ENCODE measurements around the gene SBF2. TPM values are rescaled to one million over a fixed set of nuclear protein-coding genes. Genes with fewer than 3 reads are reported as not detected.
A peak's percentile ranks its signal among the peaks of the same experiment; 100 is the strongest.

The SBF2 gene
- total RNA-seq, 4 donors from 2014 or later: 75.0 to 104 (median 86.9) TPM

DNA sequence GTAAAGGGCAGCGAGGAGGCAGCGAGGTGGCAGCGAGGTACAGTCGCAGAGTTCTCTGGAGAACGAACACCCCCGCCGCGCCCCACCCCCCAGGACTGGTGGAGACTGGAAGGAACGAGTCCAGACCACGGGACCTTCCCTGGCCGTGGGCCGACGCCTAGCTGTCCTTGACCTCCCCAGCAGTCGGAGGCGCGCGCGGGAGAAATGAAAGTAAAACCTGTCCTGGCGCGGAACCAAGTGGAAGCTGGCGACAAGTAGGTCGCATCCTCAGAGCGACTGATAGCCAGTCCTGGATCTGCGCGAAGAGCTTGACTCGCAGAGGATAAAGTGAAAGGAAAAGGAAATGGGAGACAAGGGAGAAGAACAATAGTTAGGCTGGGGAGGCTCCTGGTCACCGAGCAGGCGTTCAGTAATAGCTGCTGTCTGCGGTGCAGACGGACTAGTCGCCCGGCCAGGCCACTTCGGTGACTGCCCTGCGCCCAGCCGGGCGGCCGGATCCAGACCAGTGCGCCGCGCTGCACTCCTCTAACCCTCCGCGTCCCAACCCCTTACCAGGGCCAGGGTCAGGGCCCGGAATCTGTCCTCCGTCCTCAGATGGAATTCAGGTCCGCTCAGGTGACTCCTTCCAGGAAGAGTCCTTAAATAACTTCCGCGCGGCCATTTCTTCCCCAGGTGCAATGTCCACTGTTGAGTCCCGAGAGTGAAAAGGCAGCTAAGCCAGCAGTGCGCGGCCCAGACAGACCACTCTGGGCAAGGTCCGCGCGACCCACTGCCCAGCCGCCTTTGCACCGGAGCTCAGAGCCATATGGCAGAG lies 8.9 kb upstream of the SBF2 start:
- 2 to 4% methylated on average over 48 to 56 of the region's 56 CpGs for WGBS, 2 donors
- H3K27me3 ChIP-seq: no peaks in the 10 kb centered on the region
- peaks cover 0 to 44% (median 18%) of the 10 kb centered on the region in 4 donors for H3K4me1 ChIP-seq
- no peaks in the 10 kb centered on the region for H3K9me3 ChIP-seq
- H3K4me3 ChIP-seq: peak overlapping the region; percentile 69 to 84 (median 74)
- no peaks in the 10 kb centered on the region for H3K36me3 ChIP-seq
- TF ChIP-seq EP300 (IDR thresholded peaks at IDR 0.05) (peak in 1 of 2 donors; percentile 86), POLR2A (IDR thresholded peaks at IDR 0.05) (peak in 1 of 2 donors; percentile 50)
- TF ChIP-seq, protein P1, sequence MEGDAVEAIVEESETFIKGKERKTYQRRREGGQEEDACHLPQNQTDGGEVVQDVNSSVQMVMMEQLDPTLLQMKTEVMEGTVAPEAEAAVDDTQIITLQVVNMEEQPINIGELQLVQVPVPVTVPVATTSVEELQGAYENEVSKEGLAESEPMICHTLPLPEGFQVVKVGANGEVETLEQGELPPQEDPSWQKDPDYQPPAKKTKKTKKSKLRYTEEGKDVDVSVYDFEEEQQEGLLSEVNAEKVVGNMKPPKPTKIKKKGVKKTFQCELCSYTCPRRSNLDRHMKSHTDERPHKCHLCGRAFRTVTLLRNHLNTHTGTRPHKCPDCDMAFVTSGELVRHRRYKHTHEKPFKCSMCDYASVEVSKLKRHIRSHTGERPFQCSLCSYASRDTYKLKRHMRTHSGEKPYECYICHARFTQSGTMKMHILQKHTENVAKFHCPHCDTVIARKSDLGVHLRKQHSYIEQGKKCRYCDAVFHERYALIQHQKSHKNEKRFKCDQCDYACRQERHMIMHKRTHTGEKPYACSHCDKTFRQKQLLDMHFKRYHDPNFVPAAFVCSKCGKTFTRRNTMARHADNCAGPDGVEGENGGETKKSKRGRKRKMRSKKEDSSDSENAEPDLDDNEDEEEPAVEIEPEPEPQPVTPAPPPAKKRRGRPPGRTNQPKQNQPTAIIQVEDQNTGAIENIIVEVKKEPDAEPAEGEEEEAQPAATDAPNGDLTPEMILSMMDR (IDR thresholded peaks at IDR 0.05): peak in 2 of 5 experiments; percentile 6 to 13
- H3K27ac ChIP-seq: peak overlapping the region; percentile 68 to 89 (median 81)
- DNase-seq (ENCODE audit: low spot score in 2 of 2): peak; percentile 84 to 86

GRCh38 chr11:10302359-10302743 lies 8.3 kb upstream of the SBF2 start:
- Histone ChIP-seq H3K27ac (peak overlapping the region; percentile 68 to 89 (median 81)), H3K4me3 (peak overlapping the region; percentile 69 to 84 (median 74)), H3K27me3 (no peaks in the 10 kb centered on the region), H3K36me3 (no peaks in the 10 kb centered on the region), H3K9me3 (no peaks in the 10 kb centered on the region), H3K4me1 (peaks cover 0 to 38% (median 17%) of the 10 kb centered on the region in 4 donors)
- 44 to 47% methylated on average over 9 to 10 of the region's 10 CpGs for WGBS, 2 donors
- no peak for TF ChIP-seq EP300 (IDR thresholded peaks at IDR 0.05)
- no peak for TF ChIP-seq POLR2A (IDR thresholded peaks at IDR 0.05)
- TF ChIP-seq, protein P1 (IDR thresholded peaks at IDR 0.05): no peak
- no peak for DNase-seq (ENCODE audit: low spot score in 2 of 2)

DNA sequence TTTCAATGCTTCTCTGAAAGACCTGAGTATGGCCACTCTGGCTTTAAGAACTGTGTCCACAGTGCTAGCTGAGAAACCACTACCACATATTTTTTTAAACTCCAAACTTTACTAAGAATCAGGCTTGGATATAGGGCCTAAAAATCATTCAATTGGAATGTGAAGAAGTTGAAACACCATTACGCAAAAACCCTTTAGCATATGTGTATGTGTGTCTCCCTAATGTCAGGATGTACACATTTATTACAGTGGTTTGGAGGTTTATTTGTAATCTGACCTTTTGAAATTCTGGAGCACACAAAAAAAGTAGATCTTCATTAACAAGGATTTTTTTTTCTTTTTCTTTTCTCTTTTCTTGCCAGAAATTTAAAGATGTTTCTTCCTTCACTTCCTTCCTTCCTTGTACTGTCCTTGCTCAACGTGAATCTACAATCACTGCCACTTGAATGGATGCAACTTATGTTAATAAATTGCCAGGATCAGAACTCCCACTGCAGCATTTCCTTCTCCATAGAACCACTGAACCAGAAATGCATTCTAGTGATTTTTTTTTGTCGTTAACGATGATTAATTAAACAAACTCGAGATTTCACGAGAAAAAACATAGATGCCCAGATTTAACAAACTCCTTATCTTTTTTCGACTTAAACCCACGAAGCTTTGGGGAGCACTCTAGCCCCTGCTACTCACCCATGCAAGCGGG lies 7.8 kb upstream of the SBF2 start:
- H3K4me3 ChIP-seq: peak overlapping the region in 3 of 4 donors; percentile 69 to 84 (median 80)
- no peaks in the 10 kb centered on the region for H3K36me3 ChIP-seq
- TF ChIP-seq EP300 (IDR thresholded peaks at IDR 0.05) (no peak), POLR2A (IDR thresholded peaks at IDR 0.05) (no peak)
- TF ChIP-seq, protein P1 (IDR thresholded peaks at IDR 0.05): no peak
- peaks cover 0 to 32% (median 14%) of the 10 kb centered on the region in 4 donors for H3K4me1 ChIP-seq
- peak overlapping the region; percentile 68 to 89 (median 81) for H3K27ac ChIP-seq
- H3K9me3 ChIP-seq: no peaks in the 10 kb centered on the region
- no peaks in the 10 kb centered on the region for H3K27me3 ChIP-seq
- DNase-seq (ENCODE audit: low spot score in 2 of 2): no peak
- whole genome bisulfite sequencing, 2 donors: 59 to 68% methylated on average over 9 of the region's 9 CpGs

GRCh38 chr11:10298342-10298741 lies 4.3 kb upstream of the SBF2 start:
- WGBS, 2 donors: 74 to 75% methylated on average over 5 of the region's 5 CpGs
- TF ChIP-seq, protein P1 (IDR thresholded peaks at IDR 0.05): no peak
- TF ChIP-seq EP300 (IDR thresholded peaks at IDR 0.05) (no peak), POLR2A (IDR thresholded peaks at IDR 0.05) (no peak)
- H3K4me3 ChIP-seq: no peak overlapping the region
- H3K9me3 ChIP-seq: no peaks in the 10 kb centered on the region
- peaks cover 0 to 24% (median 4%) of the 10 kb centered on the region in 4 donors for H3K4me1 ChIP-seq
- DNase-seq (ENCODE audit: low spot score in 2 of 2): no peak
- H3K27me3 ChIP-seq: no peaks in the 10 kb centered on the region
- no peaks in the 10 kb centered on the region for H3K36me3 ChIP-seq
- no peak overlapping the region for H3K27ac ChIP-seq

All from tibial nerve (tissue), 4 donors.